T1000 (cell line): Measurements from ENCODE around the gene NR2E3.
"Not testable (repeated sequence)": the region's sequence is repeated elsewhere in the genome, so short reads cannot be mapped to it uniquely, and the experiment has no call there.

ENCODE experiments used
- DNase-seq: peaks from one replicate; lab custom pipeline; 2025; ENCODE audit warnings: mixed read lengths; lab: John Stamatoyannopoulos, UW

NR2E3 gene

GRCh38 chr15:71815301-71815700, 4.9 kb downstream of the NR2E3 start:
- no peak for DNase-seq

GRCh38 chr15:71817351-71817750, 7.0 kb downstream of the NR2E3 start:
- DNase-seq = no peak

GRCh38 chr15:71820127-71820526, 9.8 kb downstream of the NR2E3 start:
- DNase-seq = no peak

GRCh38 chr15:71821547-71822129, 11.3 kb downstream of the NR2E3 start:
- DNase-seq = no peak

GRCh38 chr15:71822890-71823630, 12.7 kb downstream of the NR2E3 start:
- DNase-seq = no peak

GRCh38 chr15:71823801-71824200, 13.4 kb downstream of the NR2E3 start:
- no peak for DNase-seq

GRCh38 chr15:71825021-71825730, 14.8 kb downstream of the NR2E3 start:
- no peak for DNase-seq

GRCh38 chr15:71826196-71826595, 15.8 kb downstream of the NR2E3 start:
- no peak for DNase-seq

GRCh38 chr15:71830981-71831380, 20.6 kb downstream of the NR2E3 start:
- DNase-seq = no peak

GRCh38 chr15:71841563-71841962, 31.2 kb downstream of the NR2E3 start:
- DNase-seq = no peak

- DNase-seq = no peak
Measured at GRCh38 chr15:71844916-71845315, 34.6 kb downstream of the NR2E3 start.

- DNase-seq = no peak
Measured at GRCh38 chr15:71853543-71853942, 43.2 kb downstream of the NR2E3 start.

- DNase-seq = not testable (repeated sequence)
Measured at GRCh38 chr15:71858232-71858631, 47.9 kb downstream of the NR2E3 start.
